ENCODE data around the gene ADGRG3. TPM values are rescaled to one million over a fixed set of nuclear protein-coding genes. Genes with fewer than 3 reads are reported as not detected.

ADGRG3 gene
- total and polyA plus RNA-seq, 2 of the 13 experiments (the other 11 are each of a cell fraction or from before 2014, with no cell fraction given), result 2.7 to 11.8 TPM

GRCh38 chr16:57694231-57694724, 26.2 kb downstream of the ADGRG3 start (continued):
- TF ChIP-seq HOMEZ (CRISPR knock-in tag; IDR thresholded peaks at IDR 0.05; ENCODE audit: low read depth) (peak; percentile 40; the same call in 1 of the 2 replicates), SMYD3 (CRISPR knock-in tag; IDR thresholded peaks at IDR 0.05) (no peak), REST (IDR thresholded peaks at IDR 0.05; ENCODE audit: borderline replicate concordance in 1 of 2, low read depth in 1 of 2, low read length in 2 of 2) (peak in 1 of 2 experiments; percentile 10; a peak in 1 of 4 replicates), ZFP82 (CRISPR knock-in tag; IDR thresholded peaks at IDR 0.05; ENCODE audit: borderline replicate concordance) (no peak), ZBTB7B (CRISPR knock-in tag; IDR thresholded peaks at IDR 0.05) (0 out of 2 replicates have a peak, but pooled peaks have one; percentile 9), ELF3 (CRISPR knock-in tag; IDR thresholded peaks at IDR 0.05) (no peak; the same call in 1 of the 2 replicates), HMG20B (CRISPR knock-in tag; conservative IDR thresholded peaks at IDR 0.05) (no peak), TAF15 (IDR thresholded peaks at IDR 0.05; ENCODE audit: low read depth, low read length, poor library complexity, severe bottlenecking) (no peak), ZNF30 (CRISPR knock-in tag; IDR thresholded peaks at IDR 0.05) (no peak), TFDP2 (CRISPR knock-in tag; IDR thresholded peaks at IDR 0.05) (no peak), HOXA3 (CRISPR knock-in tag; IDR thresholded peaks at IDR 0.05) (peak; percentile 66), ZNF260 (CRISPR knock-in tag; IDR thresholded peaks at IDR 0.05; ENCODE audit: borderline replicate concordance, low read depth) (no peak), U2AF1 (optimal IDR thresholded peaks at IDR 0.05; ENCODE audit: low read depth, low read length) (no peak), ZNF687 (CRISPR knock-in tag; IDR thresholded peaks at IDR 0.05) (peak; percentile 69), ELF1 (CRISPR knock-in tag; IDR thresholded peaks at IDR 0.05) (no peak)

Data from HepG2 (cell line).